Loucy (cell line): ENCODE measurements around the gene PPIP5K1.

Experiments used
- CTCF ChIP-seq: fragments of 200-600 bp; sonication (generic); conservative IDR thresholded peaks from 2 replicates; pipeline ENCODE4 v1.5.1; 2014; ENCODE audit warnings: mild to moderate bottlenecking, antibody characterized with exemption, low read length
- EZH2phosphoT487 ChIP-seq: fragments of 200-600 bp; IDR thresholded peaks from 2 replicates; pipeline ENCODE4 v1.6.1; 2018; ENCODE audit warnings: antibody characterized with exemption, mild to moderate bottlenecking, moderate library complexity, borderline replicate concordance

- TF ChIP-seq CTCF (no peak), EZH2phosphoT487 (no peak)
Measured at GRCh38 chr15:43527016-43527801, 62.8 kb downstream of the PPIP5K1 start.
